Activated CD4-positive, alpha-beta T cell treated with anti-CD3 and anti-CD28 coated beads, Interleukin-2, amount 50 U/mL, for 4 hours (primary cell): ENCODE results near the gene SNRPF.

Experiments used
- DNase-seq, 2 experiments: peaks; one replicate each; pipeline ENCODE4 v3.0.0-alpha.2; 2020

Gene SNRPF

GRCh38 chr12:95859947-95860850 is 1.4 kb downstream of the SNRPF start:
- no peak for DNase-seq

- no peak for DNase-seq
Observed at GRCh38 chr12:95862038-95862437, 3.3 kb downstream of the SNRPF start.

- no peak for DNase-seq
Observed at GRCh38 chr12:95863337-95863736, 4.6 kb downstream of the SNRPF start.

GRCh38 chr12:95870897-95871296 is 12.1 kb downstream of the SNRPF start:
- no peak for DNase-seq

GRCh38 chr12:95874452-95874851 is 15.7 kb downstream of the SNRPF start:
- DNase-seq, result no peak

- no peak for DNase-seq
Observed at GRCh38 chr12:95877622-95878021, 18.9 kb downstream of the SNRPF start.

- DNase-seq, result no peak
Observed at GRCh38 chr12:95880895-95881294, 22.1 kb downstream of the SNRPF start.

- DNase-seq, result no peak
Observed at GRCh38 chr12:95881331-95881955, 22.7 kb downstream of the SNRPF start.

GRCh38 chr12:95882080-95882479 is 23.3 kb downstream of the SNRPF start:
- no peak for DNase-seq

- DNase-seq, result no peak
Observed at GRCh38 chr12:95882873-95883272, 24.1 kb downstream of the SNRPF start.

GRCh38 chr12:95884998-95885397 is 26.2 kb downstream of the SNRPF start:
- DNase-seq, result no peak

GRCh38 chr12:95887311-95887710 is 28.6 kb downstream of the SNRPF start:
- DNase-seq, result no peak

- DNase-seq, result no peak
Observed at GRCh38 chr12:95890958-95891357, 32.2 kb downstream of the SNRPF start.

GRCh38 chr12:95896846-95897245 is 38.1 kb downstream of the SNRPF start:
- no peak for DNase-seq

- no peak for DNase-seq
Observed at GRCh38 chr12:95898081-95898480, 39.3 kb downstream of the SNRPF start.

- DNase-seq, result no peak
Observed at GRCh38 chr12:95908573-95908972, 49.8 kb downstream of the SNRPF start.

GRCh38 chr12:95909871-95910270 is 51.1 kb downstream of the SNRPF start:
- no peak for DNase-seq
